ENCODE data around the gene KRTAP10-6.

The KRTAP10-6 gene

GRCh38 chr21:44609193-44609592 lies 16.9 kb upstream of the KRTAP10-6 start:
- Histone ChIP-seq H3K9me3 (ENCODE audit: control insufficient read depth, low read length) (peaks cover 28% of the 10 kb centered on the region), H2BK15ac (ENCODE audit: low read depth, poor library complexity, severe bottlenecking) (no peak overlapping the region), H3K18ac (ENCODE audit: low read depth in 1 of 2, low read length in 2 of 2) (no peak overlapping the region), H3K4me1 (ENCODE audit: control insufficient read depth, insufficient read depth, low read depth, low read length) (no peaks in the 10 kb centered on the region), H3K27ac (ENCODE audit: low read length, poor library complexity, severe bottlenecking) (no peak overlapping the region), H4K8ac (ENCODE audit: low read length) (no peak overlapping the region), H3K14ac (ENCODE audit: low read length in 2 of 2) (no peak overlapping the region), H3K27me3 (ENCODE audit: control insufficient read depth in 1 of 2, insufficient read depth in 1 of 2, low read length in 2 of 2) (no peaks in the 10 kb centered on the region), H3K4ac (ENCODE audit: low read depth in 1 of 2, low read length in 2 of 2) (no peak overlapping the region), H3K4me3 (ENCODE audit: insufficient read depth in 1 of 2, low read depth in 1 of 2, low read length in 2 of 2) (no peak overlapping the region), H2AK5ac (ENCODE audit: low read length, severe bottlenecking) (no peak overlapping the region), H2BK5ac (ENCODE audit: low read depth, low read length, poor library complexity, severe bottlenecking) (no peak overlapping the region), H3K79me1 (replicated peaks; ENCODE audit: low read length, poor library complexity, severe bottlenecking) (no peaks in the 10 kb centered on the region), H2AFZ (ENCODE audit: low read depth, low read length) (no peak overlapping the region), H3K23ac (ENCODE audit: low read length in 2 of 2) (no peak overlapping the region), H3K4me2 (ENCODE audit: low read length, poor library complexity, severe bottlenecking) (no peak overlapping the region), H2BK12ac (ENCODE audit: low read length in 2 of 2) (no peak overlapping the region), H3K9ac (ENCODE audit: low read length) (no peak overlapping the region), H3K36me3 (ENCODE audit: control insufficient read depth in 1 of 2, insufficient read depth in 2 of 2, low read depth in 1 of 2, low read length in 2 of 2) (no peaks in the 10 kb centered on the region), H4K91ac (ENCODE audit: low read length) (no peak overlapping the region), H2BK120ac (ENCODE audit: low read depth, low read length) (no peak overlapping the region)
- DNase-seq = no peak

DNA sequence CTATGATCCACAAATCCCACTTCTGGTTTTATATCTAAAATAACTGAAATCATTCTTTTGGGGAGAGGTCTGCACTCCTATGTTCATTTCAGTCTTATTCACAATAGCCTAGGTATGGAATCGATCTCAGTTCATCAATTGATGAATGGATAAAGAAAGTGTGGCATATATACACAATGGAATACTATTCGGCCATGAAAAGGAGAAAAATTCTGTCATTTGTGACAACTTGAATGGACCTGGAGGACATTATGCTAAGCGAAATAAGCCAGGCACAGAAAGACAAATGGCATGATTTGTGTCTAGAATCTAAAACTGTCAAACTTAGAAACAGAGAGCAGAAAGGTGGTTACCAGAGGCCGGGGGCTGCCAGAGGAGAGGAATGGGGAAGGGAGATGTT lies 14.2 kb upstream of the KRTAP10-6 start:
- Histone ChIP-seq H3K36me3 (ENCODE audit: control insufficient read depth in 1 of 2, insufficient read depth in 2 of 2, low read depth in 1 of 2, low read length in 2 of 2) (no peaks in the 10 kb centered on the region), H2BK120ac (ENCODE audit: low read depth, low read length) (no peak overlapping the region), H3K4me2 (ENCODE audit: low read length, poor library complexity, severe bottlenecking) (no peak overlapping the region), H2AK5ac (ENCODE audit: low read length, severe bottlenecking) (no peak overlapping the region), H3K4ac (ENCODE audit: low read depth in 1 of 2, low read length in 2 of 2) (no peak overlapping the region), H3K79me1 (replicated peaks; ENCODE audit: low read length, poor library complexity, severe bottlenecking) (no peaks in the 10 kb centered on the region), H3K4me3 (ENCODE audit: insufficient read depth in 1 of 2, low read depth in 1 of 2, low read length in 2 of 2) (no peak overlapping the region), H3K27me3 (ENCODE audit: control insufficient read depth in 1 of 2, insufficient read depth in 1 of 2, low read length in 2 of 2) (peaks cover 0 to 4% of the 10 kb centered on the region in 2 experiments), H3K9ac (ENCODE audit: low read length) (no peak overlapping the region), H2BK5ac (ENCODE audit: low read depth, low read length, poor library complexity, severe bottlenecking) (no peak overlapping the region), H3K23ac (ENCODE audit: low read length in 2 of 2) (no peak overlapping the region), H3K18ac (ENCODE audit: low read depth in 1 of 2, low read length in 2 of 2) (no peak overlapping the region), H3K4me1 (ENCODE audit: control insufficient read depth, insufficient read depth, low read depth, low read length) (no peaks in the 10 kb centered on the region), H4K91ac (ENCODE audit: low read length) (no peak overlapping the region), H3K9me3 (ENCODE audit: control insufficient read depth, low read length) (peaks cover 23% of the 10 kb centered on the region), H4K8ac (ENCODE audit: low read length) (no peak overlapping the region), H2BK12ac (ENCODE audit: low read length in 2 of 2) (no peak overlapping the region), H3K27ac (ENCODE audit: low read length, poor library complexity, severe bottlenecking) (no peak overlapping the region), H3K14ac (ENCODE audit: low read length in 2 of 2) (no peak overlapping the region), H2AFZ (ENCODE audit: low read depth, low read length) (no peak overlapping the region), H2BK15ac (ENCODE audit: low read depth, poor library complexity, severe bottlenecking) (no peak overlapping the region)
- no peak for DNase-seq
- WGBS = 58% methylated on average over 4 of the region's 4 CpGs

DNA sequence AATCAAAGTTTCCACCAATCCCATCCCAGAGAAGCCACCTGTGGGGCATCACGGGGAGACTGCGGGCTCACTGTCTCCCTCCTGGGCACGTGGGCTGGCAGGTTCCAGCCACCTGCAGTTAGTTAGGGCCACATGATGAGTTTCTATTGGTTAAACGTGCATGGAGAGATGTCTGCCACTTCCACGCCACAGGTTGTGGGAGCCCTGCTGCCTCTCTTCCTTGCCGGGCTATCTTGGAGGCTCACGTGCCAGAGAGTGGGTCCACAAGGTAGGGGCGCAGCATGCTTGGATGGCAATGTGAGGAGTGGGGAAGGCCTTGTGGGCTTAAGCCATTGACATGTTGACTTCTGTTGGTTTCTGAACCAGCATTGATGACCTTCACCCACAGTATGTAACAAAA lies 11.6 kb upstream of the KRTAP10-6 start:
- Histone ChIP-seq H3K36me3 (ENCODE audit: control insufficient read depth in 1 of 2, insufficient read depth in 2 of 2, low read depth in 1 of 2, low read length in 2 of 2) (no peaks in the 10 kb centered on the region), H2BK5ac (ENCODE audit: low read depth, low read length, poor library complexity, severe bottlenecking) (no peak overlapping the region), H2AFZ (ENCODE audit: low read depth, low read length) (no peak overlapping the region), H3K14ac (ENCODE audit: low read length in 2 of 2) (no peak overlapping the region), H3K4ac (ENCODE audit: low read depth in 1 of 2, low read length in 2 of 2) (no peak overlapping the region), H3K4me3 (ENCODE audit: insufficient read depth in 1 of 2, low read depth in 1 of 2, low read length in 2 of 2) (no peak overlapping the region), H2BK120ac (ENCODE audit: low read depth, low read length) (no peak overlapping the region), H3K79me1 (replicated peaks; ENCODE audit: low read length, poor library complexity, severe bottlenecking) (no peaks in the 10 kb centered on the region), H3K9ac (ENCODE audit: low read length) (no peak overlapping the region), H3K23ac (ENCODE audit: low read length in 2 of 2) (no peak overlapping the region), H2AK5ac (ENCODE audit: low read length, severe bottlenecking) (no peak overlapping the region), H3K4me2 (ENCODE audit: low read length, poor library complexity, severe bottlenecking) (no peak overlapping the region), H3K9me3 (ENCODE audit: control insufficient read depth, low read length) (peaks cover 10% of the 10 kb centered on the region), H3K4me1 (ENCODE audit: control insufficient read depth, insufficient read depth, low read depth, low read length) (no peaks in the 10 kb centered on the region), H2BK12ac (ENCODE audit: low read length in 2 of 2) (no peak overlapping the region), H4K91ac (ENCODE audit: low read length) (no peak overlapping the region), H3K27me3 (ENCODE audit: control insufficient read depth in 1 of 2, insufficient read depth in 1 of 2, low read length in 2 of 2) (peaks cover 3 to 16% of the 10 kb centered on the region in 2 experiments), H2BK15ac (ENCODE audit: low read depth, poor library complexity, severe bottlenecking) (no peak overlapping the region), H4K8ac (ENCODE audit: low read length) (no peak overlapping the region), H3K18ac (ENCODE audit: low read depth in 1 of 2, low read length in 2 of 2) (no peak overlapping the region), H3K27ac (ENCODE audit: low read length, poor library complexity, severe bottlenecking) (no peak overlapping the region)
- no peak for DNase-seq
- 74% methylated on average over 6 of the region's 8 CpGs for WGBS

GRCh38 chr21:44603109-44603875 lies 11.0 kb upstream of the KRTAP10-6 start:
- WGBS = 47% methylated on average over 17 of the region's 17 CpGs
- H2BK5ac ChIP-seq (ENCODE audit: low read depth, low read length, poor library complexity, severe bottlenecking) = no peak overlapping the region
- H2BK120ac ChIP-seq (ENCODE audit: low read depth, low read length) = no peak overlapping the region
- no peak overlapping the region for H3K4me3 ChIP-seq (ENCODE audit: insufficient read depth in 1 of 2, low read depth in 1 of 2, low read length in 2 of 2)
- no peak overlapping the region for H2BK15ac ChIP-seq (ENCODE audit: low read depth, poor library complexity, severe bottlenecking)
- H3K4ac ChIP-seq (ENCODE audit: low read depth in 1 of 2, low read length in 2 of 2) = no peak overlapping the region
- no peaks in the 10 kb centered on the region for H3K36me3 ChIP-seq (ENCODE audit: control insufficient read depth in 1 of 2, insufficient read depth in 2 of 2, low read depth in 1 of 2, low read length in 2 of 2)
- peaks cover 9% of the 10 kb centered on the region for H3K9me3 ChIP-seq (ENCODE audit: control insufficient read depth, low read length)
- no peak overlapping the region for H3K9ac ChIP-seq (ENCODE audit: low read length)
- peaks cover 3 to 17% of the 10 kb centered on the region in 2 experiments for H3K27me3 ChIP-seq (ENCODE audit: control insufficient read depth in 1 of 2, insufficient read depth in 1 of 2, low read length in 2 of 2)
- no peak overlapping the region for H3K18ac ChIP-seq (ENCODE audit: low read depth in 1 of 2, low read length in 2 of 2)
- no peak overlapping the region for H3K23ac ChIP-seq (ENCODE audit: low read length in 2 of 2)
- H3K27ac ChIP-seq (ENCODE audit: low read length, poor library complexity, severe bottlenecking) = no peak overlapping the region
- no peak overlapping the region for H4K91ac ChIP-seq (ENCODE audit: low read length)
- no peaks in the 10 kb centered on the region for H3K4me1 ChIP-seq (ENCODE audit: control insufficient read depth, insufficient read depth, low read depth, low read length)
- no peak overlapping the region for H2BK12ac ChIP-seq (ENCODE audit: low read length in 2 of 2)
- no peak overlapping the region for H4K8ac ChIP-seq (ENCODE audit: low read length)
- H3K4me2 ChIP-seq (ENCODE audit: low read length, poor library complexity, severe bottlenecking) = no peak overlapping the region
- H2AFZ ChIP-seq (ENCODE audit: low read depth, low read length) = no peak overlapping the region
- no peaks in the 10 kb centered on the region for H3K79me1 ChIP-seq (replicated peaks; ENCODE audit: low read length, poor library complexity, severe bottlenecking)
- H2AK5ac ChIP-seq (ENCODE audit: low read length, severe bottlenecking) = no peak overlapping the region
- H3K14ac ChIP-seq (ENCODE audit: low read length in 2 of 2) = no peak overlapping the region
- DNase-seq = no peak
